WTC11 (cell line): ENCODE measurements around the gene TTC7B.

ENCODE experiments used
- AFF4 ChIP-seq: sonication (generic); formaldehyde crosslinking; IDR thresholded peaks from 2 replicates; pipeline ENCODE4 v1.8.1; 2023; ENCODE audit warnings: mild to moderate bottlenecking, missing genetic modification reagents, borderline replicate concordance
- ATF3 ChIP-seq: sonication (generic); formaldehyde crosslinking; conservative IDR thresholded peaks from 2 replicates; pipeline ENCODE4 v1.8.1; 2022; ENCODE audit warnings: mild to moderate bottlenecking, missing genetic modification reagents
- CBFB ChIP-seq: sonication (generic); formaldehyde crosslinking; IDR thresholded peaks from 2 replicates; pipeline ENCODE4 v1.8.1; 2022; ENCODE audit warnings: mild to moderate bottlenecking, low read depth, missing genetic modification reagents
- CTCF ChIP-seq: fragments of 200-600 bp; IDR thresholded peaks from 2 replicates; pipeline ENCODE4 v1.8.0; 2022; ENCODE audit warnings: antibody characterized with exemption
- E2F5 ChIP-seq: sonication (generic); formaldehyde crosslinking; IDR thresholded peaks from 2 replicates; pipeline ENCODE4 v1.8.1; 2022; ENCODE audit warnings: mild to moderate bottlenecking, moderate library complexity, missing genetic modification reagents
- FOXP1 ChIP-seq: sonication (generic); formaldehyde crosslinking; IDR thresholded peaks from 2 replicates; pipeline ENCODE4 v1.8.0; 2022; ENCODE audit warnings: missing genetic modification reagents, mild to moderate bottlenecking, moderate library complexity, borderline replicate concordance
- HMGA2 ChIP-seq: fragments of 250-450 bp; sonication (Bioruptor Pico); IDR thresholded peaks from 2 replicates; pipeline ENCODE4 v1.4.0; 2021; ENCODE audit warnings: mild to moderate bottlenecking, moderate library complexity
- JUN ChIP-seq: sonication (generic); formaldehyde crosslinking; IDR thresholded peaks from 2 replicates; pipeline ENCODE4 v1.8.0; 2023; ENCODE audit warnings: mild to moderate bottlenecking, missing genetic modification reagents
- MAX ChIP-seq: sonication (generic); formaldehyde crosslinking; IDR thresholded peaks from 2 replicates; pipeline ENCODE4 v1.8.0; 2022; ENCODE audit warnings: mild to moderate bottlenecking, missing genetic modification reagents
- NR2C2 ChIP-seq: sonication (generic); formaldehyde crosslinking; IDR thresholded peaks from 2 replicates; pipeline ENCODE4 v1.8.0; 2022; ENCODE audit warnings: mild to moderate bottlenecking, missing genetic modification reagents
- RELA ChIP-seq: sonication (generic); formaldehyde crosslinking; IDR thresholded peaks from 2 replicates; pipeline ENCODE4 v1.8.1; 2022; ENCODE audit warnings: missing genetic modification reagents, mild to moderate bottlenecking, borderline replicate concordance
- USF2 ChIP-seq: sonication (generic); formaldehyde crosslinking; IDR thresholded peaks from 2 replicates; pipeline ENCODE4 v1.8.1; 2023; ENCODE audit warnings: mild to moderate bottlenecking, missing genetic modification reagents, moderate library complexity
- ZNF263 ChIP-seq: sonication (generic); formaldehyde crosslinking; IDR thresholded peaks from 2 replicates; pipeline ENCODE4 v1.8.1; 2022; ENCODE audit warnings: low read depth, mild to moderate bottlenecking, moderate library complexity, missing genetic modification reagents

GRCh38 chr14:90527978-90528377 is 288.3 kb downstream of the TTC7B start:
- TF ChIP-seq HMGA2 (CRISPR knock-in tag) (no peak), JUN (no peak), CTCF (no peak), RELA (CRISPR knock-in tag) (no peak), MAX (CRISPR knock-in tag) (no peak), AFF4 (CRISPR knock-in tag) (no peak), FOXP1 (CRISPR knock-in tag) (no peak), ZNF263 (CRISPR knock-in tag) (no peak), USF2 (CRISPR knock-in tag) (no peak), CBFB (no peak), NR2C2 (CRISPR knock-in tag) (no peak), ATF3 (CRISPR knock-in tag) (no peak), E2F5 (CRISPR knock-in tag) (no peak)
